ENCODE measurements around the gene CCDC40.

DNA sequence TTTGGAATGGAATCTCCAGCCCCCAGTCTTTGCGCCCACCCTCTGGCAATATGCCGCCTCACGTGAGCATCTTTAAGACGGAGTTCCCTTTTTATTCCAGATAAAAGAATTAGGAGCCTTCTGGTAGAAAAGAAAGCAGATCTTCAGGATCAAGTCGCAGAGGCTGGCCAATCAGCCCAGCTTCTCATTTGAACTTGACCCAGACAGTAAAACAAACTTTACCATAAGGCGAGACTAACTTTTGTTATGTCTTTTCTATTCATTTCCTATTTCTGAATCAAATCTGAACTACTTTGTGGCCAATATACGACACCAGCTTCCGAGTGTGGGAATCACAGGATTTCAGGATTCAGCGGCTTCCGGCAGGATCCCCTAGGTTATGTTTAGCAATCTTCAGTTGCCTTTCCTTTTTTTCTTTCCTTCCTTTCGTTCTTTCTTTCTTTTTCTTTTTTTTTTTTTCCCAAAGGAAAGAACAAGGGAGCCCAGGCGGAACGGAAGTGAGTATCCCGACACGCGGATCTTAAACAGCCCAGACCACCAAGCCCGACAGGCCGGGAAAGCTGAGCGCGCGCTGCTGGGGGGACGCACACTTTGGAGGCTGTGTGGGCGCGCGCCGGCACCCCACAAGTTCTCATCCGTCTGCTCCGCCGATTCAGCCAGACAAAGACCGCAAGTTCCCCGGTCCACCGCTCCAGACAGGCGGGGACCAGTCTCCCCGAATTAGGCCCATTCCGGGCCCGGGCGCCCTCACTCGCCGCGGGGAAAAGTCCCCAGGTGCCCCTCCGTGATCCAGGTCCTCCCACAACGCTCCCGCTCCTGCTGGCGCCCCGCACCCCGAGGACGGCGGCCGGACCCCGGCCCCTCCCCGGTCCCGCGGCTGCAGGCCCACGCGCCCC lies 1.4 kb upstream of the CCDC40 start:
- TF ChIP-seq, protein P1, sequence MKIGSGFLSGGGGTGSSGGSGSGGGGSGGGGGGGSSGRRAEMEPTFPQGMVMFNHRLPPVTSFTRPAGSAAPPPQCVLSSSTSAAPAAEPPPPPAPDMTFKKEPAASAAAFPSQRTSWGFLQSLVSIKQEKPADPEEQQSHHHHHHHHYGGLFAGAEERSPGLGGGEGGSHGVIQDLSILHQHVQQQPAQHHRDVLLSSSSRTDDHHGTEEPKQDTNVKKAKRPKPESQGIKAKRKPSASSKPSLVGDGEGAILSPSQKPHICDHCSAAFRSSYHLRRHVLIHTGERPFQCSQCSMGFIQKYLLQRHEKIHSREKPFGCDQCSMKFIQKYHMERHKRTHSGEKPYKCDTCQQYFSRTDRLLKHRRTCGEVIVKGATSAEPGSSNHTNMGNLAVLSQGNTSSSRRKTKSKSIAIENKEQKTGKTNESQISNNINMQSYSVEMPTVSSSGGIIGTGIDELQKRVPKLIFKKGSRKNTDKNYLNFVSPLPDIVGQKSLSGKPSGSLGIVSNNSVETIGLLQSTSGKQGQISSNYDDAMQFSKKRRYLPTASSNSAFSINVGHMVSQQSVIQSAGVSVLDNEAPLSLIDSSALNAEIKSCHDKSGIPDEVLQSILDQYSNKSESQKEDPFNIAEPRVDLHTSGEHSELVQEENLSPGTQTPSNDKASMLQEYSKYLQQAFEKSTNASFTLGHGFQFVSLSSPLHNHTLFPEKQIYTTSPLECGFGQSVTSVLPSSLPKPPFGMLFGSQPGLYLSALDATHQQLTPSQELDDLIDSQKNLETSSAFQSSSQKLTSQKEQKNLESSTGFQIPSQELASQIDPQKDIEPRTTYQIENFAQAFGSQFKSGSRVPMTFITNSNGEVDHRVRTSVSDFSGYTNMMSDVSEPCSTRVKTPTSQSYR (CRISPR knock-in tag; IDR thresholded peaks at IDR 0.05): no peak
- no peak for TF ChIP-seq CBFB (CRISPR knock-in tag; IDR thresholded peaks at IDR 0.05; ENCODE audit: low read depth)

Measured in WTC11 (cell line).